Kidney capillary endothelial cell (primary cell): Measurements from ENCODE around the gene ZNF765.
"Not testable (repeated sequence)": the region's sequence is repeated elsewhere in the genome, so short reads cannot be mapped to it uniquely, and the experiment has no call there.

ENCODE experiments used
- DNase-seq: peaks from one replicate; pipeline ENCODE4 v3.0.0-alpha.2; 2018; ENCODE audit warnings: low spot score

Gene ZNF765

DNA sequence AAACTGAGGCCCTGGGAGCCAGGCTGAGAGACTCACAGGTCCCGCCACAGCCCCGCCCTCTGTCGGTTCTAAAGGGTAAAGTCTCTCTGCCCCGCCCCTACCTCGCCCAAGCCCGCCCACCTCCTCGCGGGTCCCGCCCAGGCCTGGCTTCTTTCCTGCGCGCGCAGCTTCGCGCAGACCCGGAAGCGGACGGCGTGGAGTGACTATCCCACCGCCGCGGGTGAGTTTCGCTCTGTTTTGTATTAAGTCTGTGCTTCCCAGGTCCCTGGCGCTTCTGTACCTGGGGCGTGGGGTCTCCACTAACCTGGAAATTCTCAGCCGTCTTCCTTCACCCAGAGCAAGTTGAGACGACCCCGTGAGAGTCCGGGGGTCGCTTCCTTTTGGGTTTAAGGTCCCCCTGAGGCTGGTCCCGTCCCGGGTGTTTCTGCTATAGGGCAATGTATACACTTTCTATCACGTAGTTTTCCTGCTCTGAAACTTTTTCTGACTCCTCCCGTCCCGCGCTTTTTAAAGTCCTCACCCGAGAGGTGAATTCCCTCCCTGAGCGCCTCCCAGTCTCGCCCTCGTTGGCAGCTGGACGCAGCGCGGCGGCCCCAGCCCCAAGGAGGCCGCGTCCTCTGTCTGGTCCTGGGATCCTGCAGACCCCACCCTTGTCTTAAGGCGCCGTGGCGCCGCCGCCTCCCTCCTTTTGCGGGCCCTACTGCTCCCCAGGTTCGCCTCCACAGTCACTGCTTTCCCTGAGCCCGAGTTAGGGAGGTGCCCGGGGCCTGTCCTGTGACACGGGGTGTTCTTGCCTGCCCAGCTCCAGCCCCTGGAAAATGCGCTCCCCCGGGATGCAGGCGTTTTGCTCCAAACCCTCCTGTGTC, at the start of gene ZNF765:
TSS of gene ZNF765 (plus strand) at position 176 of the 866 bp plus-strand sequence. CDS start 2,867 bp downstream, outside the sequence.
- peak; percentile 81 for DNase-seq

DNA sequence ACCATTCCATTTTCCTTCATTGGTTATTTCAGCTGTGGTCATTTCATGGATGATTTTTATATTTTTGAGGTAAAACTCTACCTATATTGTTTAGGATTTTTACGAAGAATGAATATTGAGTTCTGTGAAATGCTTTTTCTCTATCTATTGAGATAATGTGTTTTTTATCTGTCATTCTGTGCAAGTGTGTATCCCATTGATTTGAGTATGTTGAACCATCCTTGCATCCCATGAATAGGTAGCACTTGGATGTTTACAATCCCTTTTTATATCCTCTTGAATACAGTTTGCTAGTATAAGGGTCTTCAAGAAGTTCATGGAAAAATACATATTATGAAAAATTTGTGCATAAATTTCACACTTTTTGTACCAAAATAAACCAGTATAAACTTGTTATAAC, 39.2 kb upstream of the ZNF765 start:
- DNase-seq: no peak

DNA sequence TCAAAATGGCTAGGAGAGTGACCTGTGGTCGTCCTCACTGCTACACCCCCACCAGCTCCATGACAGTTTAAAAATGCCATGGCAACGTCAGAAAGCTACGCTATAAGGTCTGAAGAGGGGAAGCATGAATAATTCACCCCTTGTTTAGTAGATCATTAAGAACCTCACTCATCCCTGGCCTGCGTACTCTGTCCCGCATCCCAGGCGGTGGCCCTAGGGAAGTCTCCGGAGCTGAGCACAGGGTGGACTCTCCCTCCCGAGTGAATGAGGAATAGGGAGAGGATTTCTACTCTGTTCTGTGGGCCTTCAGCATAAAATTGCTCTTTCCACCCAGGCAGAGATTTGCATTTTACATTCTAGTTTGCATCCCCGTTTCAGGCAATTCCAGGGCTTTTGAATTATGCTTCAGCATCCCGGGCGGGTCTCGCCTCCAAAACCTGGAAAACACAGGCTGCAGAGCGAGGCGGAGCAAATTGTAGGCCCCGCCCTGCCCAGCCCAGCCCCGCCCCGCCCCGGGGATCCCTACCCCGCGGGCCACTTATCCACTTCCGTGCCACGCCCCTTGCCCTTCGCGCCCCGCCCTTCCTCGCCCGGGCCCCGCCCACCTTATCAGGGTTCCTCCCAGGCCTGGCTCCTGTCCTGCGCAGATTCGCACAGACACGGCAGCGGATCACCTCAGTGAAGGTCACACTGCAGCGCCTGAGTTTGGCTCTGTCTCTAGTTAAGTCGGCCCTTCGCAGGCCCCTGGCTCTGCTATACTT, 36.9 kb upstream of the ZNF765 start:
- DNase-seq: no peak

DNA sequence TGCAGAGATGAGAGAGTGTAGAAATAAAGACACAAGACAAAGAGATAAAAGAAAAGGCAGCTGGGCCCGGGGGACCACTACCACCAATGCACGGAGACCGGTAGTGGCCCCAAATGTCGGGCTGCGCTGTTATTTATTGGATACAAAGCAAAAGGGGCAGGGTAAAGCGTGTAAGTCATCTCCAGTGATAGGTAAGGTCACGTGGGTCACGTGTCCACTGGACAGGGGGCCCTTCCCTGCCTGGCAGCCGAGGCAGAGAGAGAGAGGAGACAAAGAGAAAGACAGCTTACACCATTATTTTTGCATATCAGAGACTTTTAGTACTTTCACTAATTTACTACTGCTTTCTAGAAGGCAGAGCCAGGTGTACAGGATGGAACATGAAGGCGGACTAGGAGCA, 34.9 kb upstream of the ZNF765 start:
- DNase-seq: not testable (repeated sequence)

DNA sequence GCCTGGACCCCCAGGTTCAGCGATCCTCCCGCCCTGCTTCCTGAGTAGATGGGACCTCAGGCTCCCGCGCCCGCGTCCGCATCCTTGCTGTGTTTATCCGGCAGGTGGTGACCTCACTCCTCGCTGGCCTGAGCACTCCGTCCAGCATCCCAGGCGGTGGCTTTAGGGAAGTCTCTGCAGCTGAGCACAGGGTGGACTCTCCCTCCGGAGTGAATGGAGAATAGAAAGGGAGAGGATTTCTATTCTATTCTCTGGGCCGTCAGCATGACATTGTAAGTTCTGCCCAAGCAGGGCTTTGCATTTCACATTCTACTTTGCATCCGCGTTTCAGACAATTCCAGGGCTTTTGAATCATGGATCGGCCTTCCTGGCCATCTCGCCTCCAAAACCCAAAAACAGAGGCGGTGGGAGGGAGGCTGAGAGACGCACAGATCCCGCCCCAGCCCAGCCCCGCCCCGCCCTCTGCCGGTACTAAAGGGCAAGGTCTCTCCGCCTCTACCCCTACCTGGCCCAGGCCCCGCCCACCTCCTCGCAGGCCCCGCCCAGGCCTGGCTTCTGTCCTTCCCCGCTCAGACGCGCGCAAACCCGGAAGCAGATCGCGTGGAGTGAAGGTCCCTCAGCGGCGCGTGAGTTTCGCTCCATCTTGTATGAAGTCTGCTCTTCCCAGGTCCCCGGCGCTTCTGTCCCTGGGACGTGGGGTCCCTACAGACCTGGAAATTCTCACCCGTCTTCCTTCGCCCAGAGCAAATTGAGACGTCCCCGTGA, 29.6 kb upstream of the ZNF765 start, which contains the start of gene ZNF525:
TSS of gene ZNF525 (plus strand) at position 572 of the 765 bp plus-strand sequence. CDS start 6,577 bp downstream, outside the sequence.
- peak; percentile 32 for DNase-seq

DNA sequence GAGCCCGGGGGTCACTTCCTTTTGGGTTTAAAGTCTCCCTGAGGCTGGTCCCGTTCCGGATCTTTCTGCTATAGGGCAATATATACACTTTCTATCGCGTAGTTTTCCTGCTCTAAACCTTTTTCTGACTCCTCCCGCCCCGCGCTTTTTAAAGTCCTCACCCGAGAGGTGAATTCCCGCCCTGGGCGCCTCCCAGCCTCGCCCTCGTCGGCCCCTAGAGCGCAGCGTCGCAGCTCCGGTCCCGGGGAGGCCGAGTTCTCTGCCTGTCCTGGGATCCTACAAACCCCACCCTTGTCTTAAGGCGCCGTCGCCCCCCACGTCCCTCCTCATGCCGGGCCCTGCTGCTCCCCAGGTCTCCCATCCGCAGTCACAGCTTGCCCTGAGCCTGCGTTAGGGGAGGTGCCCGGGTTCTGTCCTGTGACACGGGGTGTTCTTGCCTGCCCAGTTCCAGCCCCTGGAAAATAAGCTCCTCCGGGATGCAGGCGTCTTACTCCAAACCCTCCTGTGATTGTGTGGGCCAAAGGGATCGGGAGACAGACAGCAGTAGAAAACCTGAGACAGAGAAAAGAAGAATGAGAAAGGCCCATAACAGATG, 29.0 kb upstream of the ZNF765 start:
- no peak for DNase-seq

DNA sequence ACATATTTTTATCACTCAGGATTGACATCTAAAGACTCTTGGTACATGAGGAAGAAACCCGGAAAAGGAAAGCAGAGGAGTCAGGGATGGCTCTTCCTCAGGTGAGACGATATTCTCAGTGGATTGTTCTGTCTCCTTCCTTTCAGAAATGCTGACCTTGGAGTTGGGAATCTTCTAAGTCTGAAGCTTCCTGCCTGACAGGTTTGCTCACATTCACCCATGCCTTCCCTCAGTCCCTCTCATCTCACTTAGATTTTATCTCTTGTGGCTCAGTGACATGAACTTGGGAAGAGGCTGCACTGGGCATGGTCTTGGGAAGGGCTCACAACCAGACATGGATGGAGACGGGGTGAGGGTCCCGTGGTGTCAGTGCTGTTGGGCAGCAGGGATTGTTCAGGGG, 22.8 kb upstream of the ZNF765 start:
- no peak for DNase-seq

DNA sequence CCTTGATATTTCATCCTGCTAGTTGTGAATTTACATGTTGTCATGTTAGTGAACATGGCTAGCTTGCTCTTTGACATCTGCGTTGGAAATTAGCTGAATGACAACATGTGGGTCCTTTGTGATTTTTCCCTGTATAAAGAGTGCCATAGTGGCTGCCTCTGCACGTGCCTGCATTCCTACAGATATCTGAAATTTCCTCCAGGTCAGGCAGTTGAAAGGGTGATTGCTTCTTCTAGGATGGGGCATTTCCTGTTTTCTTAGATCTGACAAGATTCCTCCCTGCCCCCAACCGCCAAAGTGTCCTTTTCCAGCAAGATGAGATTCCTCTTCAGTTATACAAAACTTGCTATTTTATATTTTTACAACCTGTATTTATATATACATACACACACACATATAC, 20.7 kb upstream of the ZNF765 start:
- no peak for DNase-seq

DNA sequence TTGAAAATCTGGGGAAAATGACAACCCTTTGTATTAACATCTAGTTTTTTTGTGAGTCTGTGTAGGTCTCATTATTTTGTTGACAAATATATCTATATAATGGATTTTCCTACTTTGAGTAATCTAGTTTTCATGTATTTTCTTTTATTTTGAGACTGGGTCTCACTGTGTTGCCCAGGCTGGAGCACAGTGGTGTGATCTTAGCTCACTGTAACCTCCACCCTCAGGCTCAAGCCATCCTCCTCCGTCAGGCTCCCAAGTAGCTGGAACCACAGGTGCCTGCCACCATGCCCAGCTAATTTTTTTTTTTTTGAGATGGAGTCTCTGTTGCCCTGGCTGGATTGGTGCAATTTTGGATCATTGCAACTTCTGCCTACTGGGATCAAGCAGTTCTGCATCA, 20.2 kb upstream of the ZNF765 start:
- DNase-seq: no peak

DNA sequence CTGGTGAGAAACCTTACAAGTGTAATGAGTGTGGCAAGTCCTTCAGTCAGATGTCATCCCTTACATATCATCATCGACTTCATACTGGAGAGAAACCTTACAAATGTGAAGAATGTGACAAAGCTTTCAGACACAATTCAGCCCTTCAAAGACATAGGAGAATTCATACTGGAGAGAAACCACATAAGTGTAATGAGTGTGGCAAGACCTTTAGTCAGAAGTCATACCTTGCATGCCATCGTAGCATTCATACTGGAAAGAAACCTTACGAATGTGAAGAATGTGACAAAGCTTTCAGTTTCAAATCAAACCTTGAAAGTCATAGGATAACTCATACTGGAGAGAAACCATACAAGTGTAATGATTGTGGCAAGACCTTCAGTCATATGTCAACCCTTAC, 13.6 kb upstream of the ZNF765 start:
- DNase-seq: no peak

DNA sequence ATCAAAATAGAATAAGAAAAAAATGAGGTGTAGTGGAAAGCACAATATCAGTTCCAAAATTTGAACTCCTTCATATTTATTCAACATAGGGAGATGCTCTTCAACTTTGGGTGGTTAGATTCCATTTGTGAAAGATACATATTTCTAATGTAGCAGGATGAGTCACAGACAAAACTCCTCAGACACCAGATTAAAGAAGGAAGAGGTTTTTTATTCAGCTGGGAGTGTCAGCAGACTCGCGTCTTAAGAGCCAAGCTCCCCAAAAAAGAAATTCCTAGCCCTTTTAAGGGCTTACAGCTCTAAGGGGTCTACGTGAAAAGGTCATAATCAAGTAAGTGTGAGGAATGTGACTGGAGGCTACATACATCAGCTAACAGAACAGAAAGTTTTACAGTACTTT, 6.8 kb upstream of the ZNF765 start:
- DNase-seq: no peak

DNA sequence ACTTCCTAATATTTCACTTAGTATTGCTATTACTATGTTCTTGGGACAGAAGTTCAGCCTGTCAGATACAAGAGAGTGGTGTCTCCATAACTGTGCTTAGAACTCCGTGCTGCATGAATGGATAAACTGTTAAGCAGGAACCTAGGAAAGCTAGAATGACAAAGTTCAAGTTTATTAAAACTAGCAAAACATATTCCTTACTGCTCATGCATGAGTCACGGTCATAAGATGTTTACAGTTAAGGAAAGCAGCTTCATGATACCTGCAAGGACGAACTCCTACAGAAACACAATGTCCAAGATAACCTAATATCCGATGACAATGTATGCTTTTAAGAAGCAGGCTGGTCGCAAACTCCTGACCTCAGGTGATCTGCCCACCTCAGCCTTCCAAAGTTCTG, 6.0 kb upstream of the ZNF765 start:
- no peak for DNase-seq

DNA sequence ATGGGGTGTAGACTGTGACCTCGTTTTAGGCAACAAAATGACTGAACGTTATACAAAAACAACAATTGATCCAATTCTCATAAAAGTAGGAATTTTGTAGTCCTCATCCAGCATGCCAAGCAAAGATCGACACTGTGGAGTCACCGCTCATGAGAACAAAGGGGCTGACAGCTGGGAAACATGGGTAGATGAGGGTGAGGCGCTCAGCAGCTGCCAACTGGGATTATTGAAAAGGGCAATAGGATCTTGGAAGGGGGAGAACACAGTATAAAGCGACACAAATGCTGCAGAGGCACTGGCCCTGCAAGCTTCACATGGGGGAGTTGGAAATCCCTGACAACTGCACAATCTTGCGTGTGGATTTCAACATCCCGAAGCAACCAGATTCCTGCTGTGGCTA, 5.4 kb upstream of the ZNF765 start:
- DNase-seq: no peak

DNA sequence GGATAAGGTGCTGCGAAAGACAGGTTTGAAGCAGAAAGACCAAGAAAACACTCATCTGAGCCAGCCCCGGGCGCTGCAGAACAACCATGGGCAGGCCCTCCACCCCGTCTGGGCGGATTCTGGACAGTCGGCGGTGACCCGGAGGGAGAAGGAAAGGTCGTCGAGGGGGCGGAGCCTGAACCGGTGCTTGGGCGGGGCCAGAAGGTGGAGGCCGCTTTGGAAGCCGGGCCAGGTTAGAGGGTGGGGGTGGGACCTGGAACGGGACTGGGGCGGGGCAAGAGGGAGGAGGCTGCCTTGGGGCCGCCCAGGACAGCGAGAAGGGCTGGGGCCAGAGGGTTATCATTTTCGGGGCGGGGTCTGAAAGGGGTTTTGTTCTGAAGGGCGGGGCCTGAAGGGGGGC, 5.0 kb upstream of the ZNF765 start:
- DNase-seq: no peak

DNA sequence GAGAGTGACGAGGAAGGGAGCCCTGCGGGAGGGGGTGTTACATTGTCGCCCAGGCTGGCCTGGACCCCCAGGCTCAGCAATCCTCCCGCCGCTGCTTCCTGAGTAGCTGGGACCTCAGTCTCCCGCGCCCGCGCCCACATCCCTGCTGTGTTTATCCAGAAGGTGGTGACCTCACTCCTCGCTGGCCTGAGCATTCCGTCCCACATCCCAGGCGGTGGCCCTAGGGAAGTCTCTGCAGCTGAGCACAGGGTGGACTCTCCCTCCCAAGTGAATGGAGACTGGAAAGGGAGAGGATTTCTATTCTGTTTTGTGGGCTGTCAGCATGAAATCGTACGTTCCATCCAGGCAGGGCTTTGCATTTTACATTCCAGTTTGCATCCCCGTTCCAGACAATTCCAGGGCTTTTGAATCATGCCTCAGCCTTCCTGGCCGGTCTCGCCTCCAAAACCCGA, 401 bp upstream of the ZNF765 start:
- DNase-seq: peak; percentile 53

DNA sequence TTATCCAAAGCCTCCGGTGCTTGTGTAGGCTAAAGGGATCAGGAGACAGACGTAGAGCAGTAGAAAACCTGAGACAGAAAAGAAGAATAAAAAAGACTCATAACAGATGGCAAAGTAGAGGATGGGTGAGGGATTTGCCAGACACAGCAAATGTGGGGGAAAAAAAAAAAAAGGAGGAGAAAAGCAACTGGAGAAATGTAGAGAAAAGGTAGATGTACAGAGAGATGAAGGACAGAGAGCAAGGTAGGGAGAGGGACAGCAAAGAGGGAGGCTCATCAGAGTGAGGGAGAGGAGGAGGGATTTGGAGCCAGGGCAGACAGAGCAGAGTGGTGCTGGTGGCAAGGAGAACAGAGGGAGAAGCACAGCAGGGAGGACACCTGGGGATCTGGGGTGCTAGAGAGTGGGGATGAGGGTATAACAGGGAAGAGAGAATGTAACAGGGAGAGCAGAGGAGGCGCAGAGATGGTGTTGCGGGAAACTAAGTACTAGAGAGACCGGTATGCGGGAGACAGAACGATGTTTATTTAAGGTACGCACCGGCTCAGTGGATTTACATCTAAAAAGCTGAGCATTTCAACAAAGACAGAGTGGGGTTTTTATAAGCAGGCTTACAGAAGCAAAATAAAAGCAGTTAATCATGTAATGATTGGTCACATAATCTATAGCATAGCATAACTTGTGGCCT, 1.0 kb downstream of the ZNF765 start:
- DNase-seq: peak; percentile 3

DNA sequence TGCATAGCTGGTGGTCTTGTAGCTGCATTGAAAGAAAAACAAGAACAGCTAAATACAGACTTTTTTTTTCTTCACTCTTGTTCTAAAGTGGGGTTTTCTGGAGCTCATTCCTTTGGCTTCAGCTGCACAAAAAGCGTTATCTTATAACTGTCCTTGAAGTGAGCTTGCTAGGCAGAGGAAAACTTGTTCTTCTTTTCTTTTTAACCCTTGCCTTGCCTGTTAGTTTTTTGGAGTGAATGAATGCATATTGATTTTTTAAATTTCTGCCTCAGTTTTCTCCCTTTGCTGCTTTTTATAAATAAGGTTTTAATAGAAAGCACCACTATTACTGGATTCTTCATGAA, 1.5 kb downstream of the ZNF765 start:
- DNase-seq: no peak

DNA sequence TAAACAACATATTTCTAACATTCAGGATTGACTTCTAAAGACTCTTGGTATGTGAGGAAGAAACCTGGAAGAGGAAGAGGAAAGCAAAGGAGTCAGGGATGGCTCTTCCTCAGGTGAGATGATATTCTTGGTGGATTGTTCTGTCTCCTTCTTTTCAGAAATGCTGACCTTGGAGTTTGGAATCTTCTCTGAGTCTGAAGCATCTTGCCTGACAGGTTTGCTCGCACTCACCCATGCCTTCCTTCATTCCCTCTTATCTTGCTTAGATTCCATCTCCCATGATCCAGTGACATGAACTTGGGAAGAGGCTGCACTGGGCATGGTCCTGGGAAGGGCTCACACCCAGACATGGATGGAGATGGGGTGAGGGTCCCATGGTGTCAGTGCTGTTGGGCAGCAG, 3.0 kb downstream of the ZNF765 start:
- not testable (repeated sequence) for DNase-seq

DNA sequence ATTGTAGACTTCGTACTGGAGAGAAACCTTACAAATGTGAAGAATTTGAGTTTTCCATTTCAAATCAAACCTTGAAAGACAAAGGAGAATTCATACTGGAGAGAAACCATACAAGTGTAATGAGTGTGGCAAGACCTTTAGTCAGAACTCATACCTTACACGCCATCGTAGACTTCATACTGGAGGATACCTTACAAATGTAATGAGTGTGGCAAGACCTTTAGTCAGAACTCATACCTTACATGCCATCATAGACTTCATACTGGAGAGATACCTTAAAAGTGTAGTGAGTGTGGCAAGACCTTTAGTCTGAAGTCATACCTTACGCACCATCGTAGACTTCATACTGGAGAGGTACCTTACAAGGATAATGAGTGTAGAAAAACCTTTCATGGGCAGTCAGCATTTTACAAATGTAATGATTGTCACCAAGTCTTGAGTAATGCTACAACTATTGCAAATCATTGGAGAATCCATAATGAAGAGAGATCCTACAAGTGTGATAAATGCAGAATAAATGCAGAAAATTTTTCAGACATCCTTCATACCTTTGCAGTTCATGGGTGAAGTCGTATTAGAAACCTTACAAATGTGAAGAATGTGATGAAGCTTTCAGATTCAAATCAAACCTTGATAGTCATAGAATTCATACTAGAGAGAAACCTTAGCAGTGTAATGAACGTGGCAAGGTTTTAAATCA, 14.7 kb downstream of the ZNF765 start:
- no peak for DNase-seq

DNA sequence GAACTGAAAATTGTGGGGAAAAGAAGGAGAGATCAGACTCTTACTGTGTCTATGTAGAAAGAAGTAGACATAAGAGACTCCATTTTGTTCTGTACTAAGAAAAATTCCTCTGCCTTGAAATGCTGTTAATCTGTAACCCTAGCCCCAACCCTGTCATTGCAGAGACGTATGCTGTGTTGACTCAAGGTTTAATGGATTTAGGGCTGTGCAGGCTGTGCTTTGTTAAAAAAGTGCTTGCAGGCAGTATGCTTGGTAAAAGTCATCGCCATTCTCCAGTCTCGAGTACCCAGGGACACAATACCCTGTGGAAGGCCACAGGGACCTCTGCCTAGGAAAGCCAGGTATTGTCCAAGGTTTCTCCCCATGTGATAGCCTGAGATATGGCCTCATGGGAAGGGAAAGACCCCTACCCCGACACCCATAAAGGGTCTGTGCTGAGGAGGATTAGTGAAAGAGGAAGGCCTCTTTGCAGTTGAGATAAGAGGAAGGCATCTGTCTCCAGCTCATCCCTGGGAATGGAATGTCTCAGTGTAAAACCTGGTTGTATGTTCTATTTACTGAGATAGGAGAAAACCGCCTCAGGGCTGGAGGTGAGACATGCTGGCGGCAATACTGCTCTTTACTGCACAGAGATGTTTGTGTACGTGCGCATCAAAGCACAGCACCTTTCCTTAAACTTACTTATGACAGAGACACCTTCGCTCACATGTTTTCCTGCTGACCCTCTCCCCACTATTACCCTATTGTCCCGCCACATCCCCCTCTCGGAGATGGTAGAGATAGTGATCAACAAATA, 25.8 kb downstream of the ZNF765 start:
- not testable (repeated sequence) for DNase-seq
